GM20000 (cell line): ENCODE results near the gene TELO2.
A peak's percentile ranks its signal among the peaks of the same experiment; 100 is the strongest.
"Not testable (repeated sequence)": the region's sequence is repeated elsewhere in the genome, so short reads cannot be mapped to it uniquely, and the experiment has no call there.

ENCODE experiments used
- DNase-seq: peaks from one replicate; pipeline ENCODE4 v3.0.0; 2012; ENCODE audit warnings: low spot score
- TF ChIP-seq, protein P1 (sequence below): IDR thresholded peaks from 2 replicates; pipeline ENCODE4 v1.5.1; 2012; ENCODE audit warnings: mild to moderate bottlenecking, control low read depth; ENCODE audit errors: extremely low read depth, missing control alignments

The TELO2 gene

DNA sequence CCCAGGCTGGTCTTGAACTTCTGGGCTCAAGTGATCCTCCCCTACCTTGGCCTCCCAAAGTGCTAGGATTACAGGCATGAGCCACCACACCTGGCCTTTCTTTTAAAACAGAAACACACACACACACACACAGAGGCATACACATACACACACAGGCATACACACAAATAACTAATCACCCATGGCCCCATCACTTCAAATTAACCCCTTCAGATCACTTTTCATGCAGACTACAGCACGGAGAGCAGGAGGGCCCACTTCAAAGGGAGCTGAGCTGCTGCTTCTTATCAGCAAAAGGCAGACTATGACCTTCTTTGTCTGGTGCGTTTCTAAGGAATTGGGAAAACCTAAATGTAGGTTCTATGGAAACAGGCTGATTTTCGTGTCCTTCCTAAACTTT, 20.2 kb upstream of the TELO2 start:
- no peak for DNase-seq
- TF ChIP-seq, protein P1, sequence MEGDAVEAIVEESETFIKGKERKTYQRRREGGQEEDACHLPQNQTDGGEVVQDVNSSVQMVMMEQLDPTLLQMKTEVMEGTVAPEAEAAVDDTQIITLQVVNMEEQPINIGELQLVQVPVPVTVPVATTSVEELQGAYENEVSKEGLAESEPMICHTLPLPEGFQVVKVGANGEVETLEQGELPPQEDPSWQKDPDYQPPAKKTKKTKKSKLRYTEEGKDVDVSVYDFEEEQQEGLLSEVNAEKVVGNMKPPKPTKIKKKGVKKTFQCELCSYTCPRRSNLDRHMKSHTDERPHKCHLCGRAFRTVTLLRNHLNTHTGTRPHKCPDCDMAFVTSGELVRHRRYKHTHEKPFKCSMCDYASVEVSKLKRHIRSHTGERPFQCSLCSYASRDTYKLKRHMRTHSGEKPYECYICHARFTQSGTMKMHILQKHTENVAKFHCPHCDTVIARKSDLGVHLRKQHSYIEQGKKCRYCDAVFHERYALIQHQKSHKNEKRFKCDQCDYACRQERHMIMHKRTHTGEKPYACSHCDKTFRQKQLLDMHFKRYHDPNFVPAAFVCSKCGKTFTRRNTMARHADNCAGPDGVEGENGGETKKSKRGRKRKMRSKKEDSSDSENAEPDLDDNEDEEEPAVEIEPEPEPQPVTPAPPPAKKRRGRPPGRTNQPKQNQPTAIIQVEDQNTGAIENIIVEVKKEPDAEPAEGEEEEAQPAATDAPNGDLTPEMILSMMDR: no peak

DNA sequence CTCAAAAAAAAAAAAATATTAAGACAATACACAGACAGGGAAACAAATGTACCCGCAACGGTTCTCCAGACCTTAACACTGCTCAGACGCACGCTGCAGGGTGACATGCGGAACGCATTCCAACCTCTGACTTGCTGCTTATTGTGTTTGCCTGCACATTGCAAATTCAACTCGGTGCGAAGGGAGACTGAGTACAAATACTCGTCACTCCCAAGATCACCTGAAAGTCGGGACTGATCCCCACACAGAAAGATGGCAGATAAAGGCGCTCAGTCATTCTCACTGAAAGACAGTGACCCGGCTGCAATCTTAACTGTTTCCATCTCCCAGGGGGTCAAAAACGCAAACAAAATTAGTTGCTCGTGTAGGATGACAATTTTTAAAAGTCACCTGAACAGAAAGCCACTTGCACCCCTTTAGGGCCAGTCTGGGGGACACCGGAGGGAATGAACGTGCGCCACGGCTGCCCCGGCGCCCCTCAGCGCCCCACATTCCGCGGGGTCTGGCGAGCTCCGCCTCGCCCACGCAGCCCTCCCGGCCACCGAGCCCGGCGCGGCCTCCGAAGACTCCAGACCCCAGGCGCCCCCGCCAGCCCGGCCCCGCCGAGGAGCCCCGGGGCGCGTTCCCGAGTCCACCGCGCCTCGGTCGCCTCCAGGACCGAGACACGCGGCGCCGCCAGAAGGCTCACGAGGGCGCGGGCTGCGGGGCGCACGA, 18.9 kb upstream of the TELO2 start:
- TF ChIP-seq, protein P1: no peak
- DNase-seq: no peak

GRCh38 chr16:1474796-1475551, 18.2 kb upstream of the TELO2 start, which contains the start of gene CLCN7:
CLCN7 (minus strand) TSS chr16:1475028; CDS start chr16:1474974, 54 bp downstream.
- TF ChIP-seq, protein P1: no peak
- peak; percentile 99 for DNase-seq

DNA sequence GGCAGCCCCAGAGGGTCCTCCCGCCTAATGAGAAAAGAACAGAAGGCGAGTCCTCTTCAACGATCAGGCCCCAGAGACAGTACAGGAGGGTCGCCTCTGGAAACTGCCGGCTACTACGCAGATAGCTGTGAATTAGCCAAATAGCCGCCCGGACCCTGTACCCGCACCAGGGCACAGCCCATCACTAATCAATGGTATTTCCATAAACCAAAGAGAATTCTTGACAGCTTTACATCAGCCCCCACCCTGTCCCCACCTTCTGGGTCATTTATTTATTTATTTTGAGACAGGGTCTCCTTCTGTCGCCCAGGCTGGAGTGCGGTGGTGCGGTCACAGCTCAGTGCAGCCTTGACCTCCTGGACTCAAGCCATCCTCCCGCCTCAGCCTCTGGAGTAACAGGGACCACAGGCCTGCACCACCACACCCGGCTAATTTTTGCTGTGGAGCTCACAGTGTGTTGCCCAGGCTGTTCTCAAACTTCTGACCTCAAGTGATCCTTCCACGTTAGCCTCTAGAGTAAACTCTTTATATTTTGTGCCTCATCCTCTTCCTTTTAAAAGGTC, 17.5 kb upstream of the TELO2 start:
- DNase-seq: no peak
- TF ChIP-seq, protein P1: no peak

GRCh38 chr16:1477033-1477432, 16.1 kb upstream of the TELO2 start:
- no peak for DNase-seq
- TF ChIP-seq, protein P1: no peak

GRCh38 chr16:1478937-1479336, 14.2 kb upstream of the TELO2 start:
- not testable (repeated sequence) for DNase-seq

- TF ChIP-seq, protein P1: no peak
- no peak for DNase-seq
These were observed 11.0 kb upstream of the TELO2 start for GRCh38 chr16:1481906-1482835.
